H1 (cell line): ENCODE data around the gene DEPDC4. TPM values are rescaled to one million over a fixed set of nuclear protein-coding genes. Genes with fewer than 3 reads are reported as not detected.

Experiments
- CTCF ChIA-PET: fragments of 300-600 bp; sonication (Branson Sonifier 250); formaldehyde crosslinking; loops from one replicate; lab custom pipeline; 2021; ENCODE audit not compliant: partially characterized antibody; lab: Charles Lee
- POLR2A ChIA-PET: fragments of 300-600 bp; sonication (Branson Sonifier 250); formaldehyde crosslinking; loops from one replicate; lab custom pipeline; 2021; ENCODE audit warnings: inconsistent platforms; ENCODE audit not compliant: partially characterized antibody; lab: Charles Lee
- DNase-seq, 2 experiments: peaks; one replicate each; pipeline versions ENCODE4 v3.0.0 to v3.0.0-alpha.2; 2010 to 2022; ENCODE audit warnings: low spot score in 2 of 2, low read depth in 1 of 2, mixed read lengths in 1 of 2
- FAIRE-seq: peaks from 2 replicates; lab custom pipeline; 2011; peaks lifted over from hg19 to GRCh38; lab: Jason Lieb, UNC
- H2AFZ ChIP-seq: 2 replicates; pipeline ENCODE4 v1.8.1; 2012; ENCODE audit warnings: low read length, inconsistent platforms
- H2AK5ac ChIP-seq: 2 replicates; pipeline ENCODE4 v1.6.1; 2013; ENCODE audit warnings: low read depth, low read length
- H2BK120ac ChIP-seq: replicated peaks from 2 replicates; pipeline ENCODE3; 2013; ENCODE audit warnings: low read depth, low read length, inconsistent platforms
- H2BK12ac ChIP-seq: 2 replicates; pipeline ENCODE4 v1.6.1; 2013; ENCODE audit warnings: low read depth, low read length
- H2BK15ac ChIP-seq: 2 replicates; pipeline ENCODE4 v1.6.1; 2013; ENCODE audit warnings: low read length
- H2BK20ac ChIP-seq: 2 replicates; pipeline ENCODE4 v1.6.1; 2013; ENCODE audit warnings: low read length
- H2BK5ac ChIP-seq: 2 replicates; pipeline ENCODE4 v1.6.1; 2013; ENCODE audit warnings: low read depth, low read length
- H3K14ac ChIP-seq: 2 replicates; pipeline ENCODE4 v1.6.1; 2013; ENCODE audit warnings: inconsistent platforms; ENCODE audit not compliant: insufficient read length
- H3K18ac ChIP-seq: 2 replicates; pipeline ENCODE4 v1.6.1; 2013; ENCODE audit warnings: low read length; ENCODE audit errors: extremely low read depth
- H3K23ac ChIP-seq: 2 replicates; pipeline ENCODE4 v1.6.1; 2013; ENCODE audit warnings: inconsistent platforms; ENCODE audit not compliant: insufficient read length
- H3K23me2 ChIP-seq: 2 replicates; pipeline ENCODE4 v1.6.1; 2013; ENCODE audit warnings: low read depth, low read length
- H3K27ac ChIP-seq: 2 replicates; pipeline ENCODE4 v1.6.1; 2011; ENCODE audit warnings: low read depth, low read length, inconsistent platforms
- H3K27me3 ChIP-seq, 4 experiments: replicated peaks in 1 of 4; 1 replicate in 1 of 4; 2 replicates in 3 of 4; pipeline versions ENCODE4 v1.6.1 to v1.8.1; 2011 to 2013; ENCODE audit warnings: low read length in 3 of 4, mild to moderate bottlenecking in 3 of 4, inconsistent platforms in 2 of 4, mixed read lengths in 2 of 4, moderate library complexity in 1 of 4; ENCODE audit not compliant: control insufficient read depth in 3 of 4, insufficient read depth in 3 of 4; ENCODE audit errors: extremely low read depth in 1 of 4
- H3K36me3 ChIP-seq, 4 experiments: 2 replicates each; pipeline versions ENCODE4 v1.6.1 to v1.8.1; 2011 to 2013; ENCODE audit warnings: mild to moderate bottlenecking in 4 of 4, low read length in 3 of 4, moderate library complexity in 2 of 4, control low read depth in 1 of 4, inconsistent platforms in 1 of 4; ENCODE audit not compliant: insufficient read depth in 4 of 4, control insufficient read depth in 2 of 4
- H3K4ac ChIP-seq: replicated peaks from 2 replicates; pipeline ENCODE3; 2013; ENCODE audit warnings: low read length, low read depth, mixed read lengths, inconsistent platforms; ENCODE audit not compliant: insufficient read length
- H3K4me1 ChIP-seq, 4 experiments: replicated peaks in 1 of 4; 1 replicate in 1 of 4; 2 replicates in 3 of 4; pipeline versions ENCODE4 v1.6.1 to v1.8.1; 2011 to 2013; ENCODE audit warnings: low read length in 3 of 4, inconsistent platforms in 2 of 4, mixed read lengths in 1 of 4; ENCODE audit not compliant: insufficient read depth in 4 of 4, control insufficient read depth in 3 of 4
- H3K4me2 ChIP-seq, 2 experiments: 2 replicates each; pipeline versions ENCODE4 v1.6.1 to v1.8.1; 2011 to 2013; ENCODE audit warnings: low read depth in 2 of 2, low read length in 2 of 2, control low read depth in 1 of 2, inconsistent platforms in 1 of 2, mild to moderate bottlenecking in 1 of 2; ENCODE audit not compliant: insufficient read depth in 1 of 2
- H3K4me3 ChIP-seq, 4 experiments: fragments of 200-600, 300-600 bp in 1 of 4; sonication (generic), shearing (Covaris generic), sonication (Bioruptor Twin) in 1 of 4; 2 replicates each; pipeline versions ENCODE4 v1.5.1 to v1.8.1; 2011 to 2016; ENCODE audit warnings: low read length in 4 of 4, low read depth in 3 of 4, control low read depth in 2 of 4, inconsistent platforms in 2 of 4, mild to moderate bottlenecking in 2 of 4, mixed read lengths in 1 of 4, moderate library complexity in 1 of 4; ENCODE audit not compliant: insufficient read depth in 2 of 4; ENCODE audit errors: extremely low read depth in 1 of 4
- H3K56ac ChIP-seq: replicated peaks from 2 replicates; pipeline ENCODE3; 2013; ENCODE audit warnings: low read depth, mild to moderate bottlenecking, mixed read lengths, low read length, inconsistent platforms; ENCODE audit not compliant: insufficient read length
- H3K79me1 ChIP-seq: 2 replicates; pipeline ENCODE4 v1.6.1; 2013; ENCODE audit warnings: low read depth, low read length, control low read depth
- H3K79me2 ChIP-seq, 2 experiments: 2 replicates each; pipeline versions ENCODE4 v1.6.1 to v1.8.1; 2012 to 2013; ENCODE audit warnings: low read length in 2 of 2, mild to moderate bottlenecking in 2 of 2, inconsistent platforms in 1 of 2; ENCODE audit not compliant: insufficient read depth in 2 of 2, control insufficient read depth in 1 of 2
- H3K9ac ChIP-seq, 4 experiments: replicated peaks in 1 of 4; 1 replicate in 1 of 4; 2 replicates in 3 of 4; pipeline versions ENCODE4 v1.6.1 to v1.8.1; 2011 to 2013; ENCODE audit warnings: low read depth in 3 of 4, low read length in 3 of 4, control low read depth in 2 of 4, mild to moderate bottlenecking in 2 of 4, moderate library complexity in 2 of 4, inconsistent platforms in 1 of 4; ENCODE audit errors: extremely low read depth in 1 of 4
- H3K9me3 ChIP-seq, 2 experiments: 2 replicates each; pipeline versions ENCODE4 v1.6.1 to v1.8.1; 2012 to 2013; ENCODE audit warnings: mild to moderate bottlenecking in 2 of 2, moderate library complexity in 2 of 2, control low read depth in 1 of 2, inconsistent platforms in 1 of 2, low read depth in 1 of 2, low read length in 1 of 2, mixed read lengths in 1 of 2; ENCODE audit not compliant: insufficient read depth in 2 of 2
- H4K20me1 ChIP-seq, 2 experiments: replicated peaks in 1 of 2; 2 replicates each; pipeline versions ENCODE3 to v1.8.1; 2011 to 2013; ENCODE audit warnings: inconsistent platforms in 2 of 2, low read length in 2 of 2, mild to moderate bottlenecking in 1 of 2; ENCODE audit not compliant: insufficient read depth in 2 of 2, control insufficient read depth in 1 of 2
- H4K5ac ChIP-seq: 2 replicates; pipeline ENCODE4 v1.6.1; 2013; ENCODE audit warnings: low read length, low read depth, mixed read lengths, inconsistent platforms; ENCODE audit not compliant: insufficient read length
- H4K8ac ChIP-seq: 2 replicates; pipeline ENCODE4 v1.8.0; 2013; ENCODE audit warnings: mild to moderate bottlenecking, moderate library complexity, low read length, inconsistent platforms; ENCODE audit not compliant: insufficient read depth; ENCODE audit errors: extremely low read depth
- H4K91ac ChIP-seq: replicated peaks from 2 replicates; pipeline ENCODE3; 2013; ENCODE audit warnings: low read length, mixed read lengths, inconsistent platforms; ENCODE audit not compliant: insufficient read length
- CBX8 ChIP-seq: fragments of 300-800, 300-1000 bp; sonication (generic); IDR thresholded peaks from 2 replicates; pipeline ENCODE4 v1.7.1; 2016; ENCODE audit warnings: low read depth, low read length, borderline replicate concordance
- CHD2 ChIP-seq: IDR thresholded peaks from 2 replicates; pipeline ENCODE4 v1.6.1; 2012; ENCODE audit warnings: low read length, improper control_type of control experiment
- CTBP2 ChIP-seq: IDR thresholded peaks from 2 replicates; pipeline ENCODE4 v1.7.0; 2011; ENCODE audit warnings: borderline replicate concordance, mild to moderate bottlenecking, moderate library complexity, mixed read lengths, low read length; ENCODE audit not compliant: insufficient read depth, insufficient read length
- HDAC2 ChIP-seq, 2 experiments: fragments of 300-600 bp in 1 of 2; sonication (generic) in 1 of 2; IDR thresholded peaks; 2 replicates each; pipeline ENCODE4 v1.6.1; 2011 to 2012; ENCODE audit warnings: low read depth in 2 of 2, low read length in 2 of 2, mild to moderate bottlenecking in 2 of 2, moderate library complexity in 2 of 2, borderline replicate concordance in 1 of 2, inconsistent platforms in 1 of 2
- KDM1A ChIP-seq: fragments of 200-600, 300-600 bp; sonication (generic); IDR thresholded peaks from 2 replicates; pipeline ENCODE4 v1.7.1; 2016; ENCODE audit warnings: mild to moderate bottlenecking, low read length, borderline replicate concordance
- MAFK ChIP-seq: IDR thresholded peaks from 2 replicates; pipeline ENCODE4 v1.6.1; 2012; ENCODE audit warnings: low read depth, mild to moderate bottlenecking, improper control_type of control experiment, low read length
- RFX5 ChIP-seq: IDR thresholded peaks from 2 replicates; pipeline ENCODE4 v1.6.1; 2011; ENCODE audit warnings: low read depth, low read length, improper control_type of control experiment, borderline replicate concordance
- RNF2 ChIP-seq: fragments of 200-900, 300-1000 bp; sonication (generic); IDR thresholded peaks from 2 replicates; pipeline ENCODE4 v1.7.1; 2016; ENCODE audit warnings: borderline replicate concordance, low read depth, mild to moderate bottlenecking, antibody characterized with exemption, low read length; ENCODE audit not compliant: poor library complexity, severe bottlenecking; ENCODE audit errors: missing control alignments
- SIX5 ChIP-seq: IDR thresholded peaks from 2 replicates; pipeline ENCODE4 v1.6.1; 2011; ENCODE audit warnings: mild to moderate bottlenecking, low read depth, low read length
- WGBS, 2 experiments: shearing (Covaris generic) in 1 of 2; methylation state at CpG; one replicate each; pipeline versions ENCODE4 v1.1.6 to v1.1.7; 2013 to 2015; ENCODE audit warnings: low lambda C conversion rate in 2 of 2, mixed read lengths in 2 of 2, inconsistent platforms in 1 of 2, low coverage in 1 of 2, missing lambda C conversion rate in 1 of 2; ENCODE audit not compliant: insufficient replicate concordance in 2 of 2, insufficient coverage in 1 of 2, insufficient read length in 1 of 2; ENCODE audit errors: extremely low coverage in 1 of 2, missing lambda C conversion rate in 1 of 2; 5-methylcytosine and 5-hydroxymethylcytosine counted together
- polyA plus RNA-seq, 7 experiments: library from polyadenylated mRNA; depleted of rRNA in 3 of 7; stranded (reverse) in 5 of 7; unstranded in 2 of 7; fragments of >200 nt in 5 of 7; fragments of 200-250 nt in 2 of 7; gene quantifications; 1 replicate in 5 of 7; 2 replicates in 1 of 7; 4 replicates in 1 of 7; pipeline versions ENCODE4 v1.2.1 to v1.2.3, GENCODE V29; 2011 to 2013; ENCODE audit warnings: missing spikeins in 2 of 7, mixed read lengths in 2 of 7
- total RNA-seq: library from RNA; stranded (reverse); fragmentation: NEBNext Ultra II Directional; extraction: Animal tissue kit (Norgen Biotek cat#: 25700); gene quantifications from 2 replicates; pipeline ENCODE4 v1.2.1, GENCODE V29; 2021
- TF ChIP-seq, protein P1 (sequence below): IDR thresholded peaks from 2 replicates; pipeline ENCODE4 v1.6.1; 2012; ENCODE audit warnings: low read length, inconsistent platforms

DEPDC4 gene
- total and polyA plus RNA-seq, 2 of the 8 experiments (the other 6 are each of a cell fraction or from before 2014, with no cell fraction given) = 0.80 to 3.8 TPM

DNA sequence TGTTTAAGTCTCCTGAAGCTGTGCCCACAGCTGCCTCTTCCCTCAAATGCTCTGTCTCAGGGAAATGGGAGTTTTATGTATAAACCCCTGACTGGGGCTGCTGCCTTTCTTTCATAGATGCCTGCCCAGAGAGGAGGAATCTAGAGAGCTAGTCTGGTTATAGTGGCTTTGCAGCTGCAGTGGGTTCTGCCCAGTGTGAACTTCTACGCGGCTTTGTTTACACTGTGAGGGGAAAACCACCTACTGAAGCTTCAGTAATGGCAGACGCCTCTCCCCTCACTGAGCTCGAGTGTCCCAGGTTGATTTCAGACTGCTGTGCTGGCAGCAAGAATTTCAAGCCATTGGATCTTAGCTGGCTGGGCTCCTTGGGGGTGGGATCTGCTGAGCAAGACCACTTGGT lies 37.0 kb upstream of the DEPDC4 start:
- Histone ChIP-seq H3K4me1 (no peaks in the 10 kb centered on the region), H2BK15ac (no peak overlapping the region), H2AFZ (no peak overlapping the region), H4K91ac (no peak overlapping the region), H3K4ac (no peak overlapping the region), H3K27me3 (no peaks in the 10 kb centered on the region), H2BK12ac (no peak overlapping the region), H3K79me1 (peaks cover 5% of the 10 kb centered on the region; the same call in 1 of the 2 replicates), H4K5ac (no peak overlapping the region), H2BK5ac (no peak overlapping the region), H3K9ac (no peak overlapping the region), H3K4me3 (no peak overlapping the region), H2BK20ac (no peak overlapping the region), H3K23me2 (no peaks in the 10 kb centered on the region), H3K18ac (no peak overlapping the region), H2AK5ac (no peak overlapping the region), H3K23ac (no peak overlapping the region), H4K8ac (no peak overlapping the region), H3K79me2 (0 out of 4 replicates have a peak, but pooled peaks cover 0 to 2% of the 10 kb centered on the region in 2 experiments), H3K36me3 (peaks cover 0 to 28% (median 7%) of the 10 kb centered on the region in 4 experiments; a peak in 3 of 8 replicates), H3K9me3 (peaks cover 0 to 4% of the 10 kb centered on the region in 2 experiments; a peak in 1 of 4 replicates), H3K4me2 (no peak overlapping the region), H3K27ac (no peak overlapping the region), H3K14ac (no peak overlapping the region), H2BK120ac (no peak overlapping the region), H4K20me1 (no peaks in the 10 kb centered on the region), H3K56ac (no peak overlapping the region)
- DNase-seq = no peak
- ChIA-PET POLR2A (no interaction called here), CTCF (interaction anchor here (1.5 kb wide), 1 partner anchor 24 kb away, joined by 3 read pairs; no protein-coding TSS in a partner anchor)
- WGBS, 2 experiments = 94% methylated on average over 4 of the region's 4 CpGs; no CpG with 5 or more reads in 1 of the 2 experiments
- no peak for FAIRE-seq
- TF ChIP-seq CHD2 (no peak), MAFK (no peak), CBX8 (no peak), RFX5 (no peak), KDM1A (no peak), CTBP2 (no peak), SIX5 (no peak), HDAC2 (IDR thresholded peaks at IDR 0.05; ENCODE audit: borderline replicate concordance in 1 of 2, low read depth in 2 of 2, low read length in 2 of 2) (no peak), RNF2 (no peak)
- TF ChIP-seq, protein P1, sequence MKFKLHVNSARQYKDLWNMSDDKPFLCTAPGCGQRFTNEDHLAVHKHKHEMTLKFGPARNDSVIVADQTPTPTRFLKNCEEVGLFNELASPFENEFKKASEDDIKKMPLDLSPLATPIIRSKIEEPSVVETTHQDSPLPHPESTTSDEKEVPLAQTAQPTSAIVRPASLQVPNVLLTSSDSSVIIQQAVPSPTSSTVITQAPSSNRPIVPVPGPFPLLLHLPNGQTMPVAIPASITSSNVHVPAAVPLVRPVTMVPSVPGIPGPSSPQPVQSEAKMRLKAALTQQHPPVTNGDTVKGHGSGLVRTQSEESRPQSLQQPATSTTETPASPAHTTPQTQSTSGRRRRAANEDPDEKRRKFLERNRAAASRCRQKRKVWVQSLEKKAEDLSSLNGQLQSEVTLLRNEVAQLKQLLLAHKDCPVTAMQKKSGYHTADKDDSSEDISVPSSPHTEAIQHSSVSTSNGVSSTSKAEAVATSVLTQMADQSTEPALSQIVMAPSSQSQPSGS = no peak
